Breast epithelium (tissue), 4 donors: ENCODE data around the gene SLC6A18. TPM values are rescaled to one million over a fixed set of nuclear protein-coding genes. Genes with fewer than 3 reads are reported as not detected.

Source experiments
- DNase-seq, 2 donors: peaks; one replicate each; pipeline ENCODE4 v3.0.0-alpha.2; 2019; ENCODE audit warnings: low spot score in 2 of 2
- H3K27ac ChIP-seq, 2 donors: fragments of 200-600 bp; sonication (generic) in 1 of 2; one replicate each; pipeline ENCODE4 v1.5.1; 2016 to 2019; ENCODE audit warnings: mild to moderate bottlenecking in 1 of 2
- H3K27me3 ChIP-seq, 2 donors: fragments of 200-600 bp; sonication (generic) in 1 of 2; one replicate each; pipeline versions ENCODE4 v1.5.1 to v1.6.0; 2017 to 2019; ENCODE audit warnings: control low read depth in 1 of 2, mild to moderate bottlenecking in 1 of 2
- H3K36me3 ChIP-seq: fragments of 200-600 bp; one replicate; pipeline ENCODE4 v1.5.1; 2019
- H3K4me1 ChIP-seq, 2 donors: fragments of 200-600 bp; sonication (generic); one replicate each; pipeline ENCODE4 v1.5.1; 2016 to 2019; ENCODE audit warnings: control low read depth in 1 of 2
- H3K4me3 ChIP-seq, 3 donors: fragments of 200-600 bp; sonication (generic); 1 replicate in 2 of 3; 2 replicates in 1 of 3; pipeline ENCODE4 v1.5.1; 2016 to 2019; ENCODE audit warnings: mild to moderate bottlenecking in 3 of 3, moderate library complexity in 2 of 3
- H3K9me3 ChIP-seq, 2 donors: fragments of 200-600 bp; sonication (generic) in 1 of 2; one replicate each; pipeline ENCODE4 v1.5.1; 2016 to 2019; ENCODE audit warnings: control low read depth in 1 of 2
- POLR2A ChIP-seq: fragments of 450-650 bp; IDR thresholded peaks from one replicate; pipeline ENCODE4 v1.6.1; 2016; ENCODE audit warnings: antibody characterized with exemption, mild to moderate bottlenecking, moderate library complexity
- POLR2AphosphoS5 ChIP-seq, 3 donors: sonication (generic); formaldehyde crosslinking; IDR thresholded peaks; one replicate each; pipeline ENCODE4 v1.6.1; 2017; ENCODE audit warnings: antibody characterized with exemption in 3 of 3
- intact Hi-C: fragments of 100-400 bp; cut with DNase I; formaldehyde crosslinking; loops from one replicate; pipeline ENCODE4 v1.15.1; 2023; ENCODE audit warnings: low total_unique reads
- total RNA-seq, 3 donors: library from RNA; depleted of rRNA; stranded (reverse); fragments of >200 nt; gene quantifications; one replicate each; pipeline ENCODE4 v1.1.0, GENCODE V29; 2016
- TF ChIP-seq, protein P1 (sequence below), 3 donors: fragments of 450-650 bp; IDR thresholded peaks; one replicate each; pipeline ENCODE4 v1.5.1; 2016 to 2017; ENCODE audit warnings: antibody characterized with exemption in 3 of 3, mild to moderate bottlenecking in 3 of 3, moderate library complexity in 3 of 3

Gene SLC6A18
- total RNA-seq, 3 donors from 2014 or later, result not detected

DNA sequence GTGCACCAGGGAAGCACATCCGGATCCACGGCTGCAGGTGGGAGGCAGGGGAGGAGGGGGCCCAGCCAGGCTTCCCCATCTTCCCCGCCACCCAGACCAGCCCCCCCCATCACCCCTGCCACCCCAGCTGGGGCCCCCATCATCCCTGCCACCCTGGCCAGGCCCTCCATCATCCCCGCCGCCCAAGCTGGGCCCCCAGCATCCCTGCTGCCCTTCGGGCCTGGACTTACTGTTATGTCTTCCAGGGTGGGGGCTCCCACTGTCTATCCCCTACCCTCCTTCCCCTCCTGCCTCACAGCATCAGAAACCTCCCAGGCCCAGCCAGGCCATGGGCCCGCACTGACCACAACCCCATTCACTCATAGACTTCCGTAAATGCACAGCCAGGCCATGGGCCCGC is 27.5 kb downstream of the SLC6A18 start:
- TF ChIP-seq POLR2AphosphoS5 (IDR thresholded peaks at IDR 0.05), result no peak
- TF ChIP-seq, protein P1, sequence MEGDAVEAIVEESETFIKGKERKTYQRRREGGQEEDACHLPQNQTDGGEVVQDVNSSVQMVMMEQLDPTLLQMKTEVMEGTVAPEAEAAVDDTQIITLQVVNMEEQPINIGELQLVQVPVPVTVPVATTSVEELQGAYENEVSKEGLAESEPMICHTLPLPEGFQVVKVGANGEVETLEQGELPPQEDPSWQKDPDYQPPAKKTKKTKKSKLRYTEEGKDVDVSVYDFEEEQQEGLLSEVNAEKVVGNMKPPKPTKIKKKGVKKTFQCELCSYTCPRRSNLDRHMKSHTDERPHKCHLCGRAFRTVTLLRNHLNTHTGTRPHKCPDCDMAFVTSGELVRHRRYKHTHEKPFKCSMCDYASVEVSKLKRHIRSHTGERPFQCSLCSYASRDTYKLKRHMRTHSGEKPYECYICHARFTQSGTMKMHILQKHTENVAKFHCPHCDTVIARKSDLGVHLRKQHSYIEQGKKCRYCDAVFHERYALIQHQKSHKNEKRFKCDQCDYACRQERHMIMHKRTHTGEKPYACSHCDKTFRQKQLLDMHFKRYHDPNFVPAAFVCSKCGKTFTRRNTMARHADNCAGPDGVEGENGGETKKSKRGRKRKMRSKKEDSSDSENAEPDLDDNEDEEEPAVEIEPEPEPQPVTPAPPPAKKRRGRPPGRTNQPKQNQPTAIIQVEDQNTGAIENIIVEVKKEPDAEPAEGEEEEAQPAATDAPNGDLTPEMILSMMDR (IDR thresholded peaks at IDR 0.05), result no peak
- no peak for TF ChIP-seq POLR2A
- no peak for DNase-seq
- Histone ChIP-seq H3K4me3 (no peak overlapping the region), H3K36me3 (no peaks in the 10 kb centered on the region), H3K4me1 (no peaks in the 10 kb centered on the region), H3K27ac (no peak overlapping the region), H3K27me3 (peaks cover 0 to 38% of the 10 kb centered on the region in 2 donors), H3K9me3 (no peaks in the 10 kb centered on the region)
- intact Hi-C loops, result no loop called here

DNA sequence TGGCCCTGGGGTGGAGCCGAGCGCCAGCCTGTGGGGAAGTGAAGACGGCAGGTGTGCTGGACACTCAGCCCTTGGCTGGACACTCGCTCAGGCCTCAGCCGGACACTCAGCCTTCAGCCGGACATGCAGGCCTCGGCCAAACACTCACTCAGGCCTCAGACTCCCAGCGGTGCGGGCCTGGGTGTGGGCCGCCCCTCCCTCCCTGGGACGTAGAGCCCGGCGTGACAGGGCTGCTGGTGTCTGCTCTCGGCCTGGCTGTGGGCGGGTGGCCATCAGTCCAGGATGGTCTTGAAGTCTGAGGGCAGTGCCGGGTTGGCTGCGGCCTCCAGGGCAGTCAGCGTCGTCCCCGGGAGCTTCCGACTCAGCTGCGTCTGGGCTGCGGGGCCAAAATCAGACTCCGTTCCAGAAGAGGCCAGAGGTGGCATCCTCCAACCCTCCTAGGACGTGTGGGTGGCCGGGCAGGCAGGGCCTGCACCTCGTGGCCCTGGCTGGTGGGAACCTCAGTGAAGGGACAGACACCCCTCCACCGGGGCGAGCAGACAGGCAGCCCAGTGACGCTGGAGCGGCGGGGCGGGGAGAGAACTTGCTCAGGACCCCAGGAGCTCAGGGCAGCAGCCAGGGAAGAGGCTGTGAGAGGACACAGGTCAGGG is 28.4 kb downstream of the SLC6A18 start:
- intact Hi-C loops, result no loop called here

DNA sequence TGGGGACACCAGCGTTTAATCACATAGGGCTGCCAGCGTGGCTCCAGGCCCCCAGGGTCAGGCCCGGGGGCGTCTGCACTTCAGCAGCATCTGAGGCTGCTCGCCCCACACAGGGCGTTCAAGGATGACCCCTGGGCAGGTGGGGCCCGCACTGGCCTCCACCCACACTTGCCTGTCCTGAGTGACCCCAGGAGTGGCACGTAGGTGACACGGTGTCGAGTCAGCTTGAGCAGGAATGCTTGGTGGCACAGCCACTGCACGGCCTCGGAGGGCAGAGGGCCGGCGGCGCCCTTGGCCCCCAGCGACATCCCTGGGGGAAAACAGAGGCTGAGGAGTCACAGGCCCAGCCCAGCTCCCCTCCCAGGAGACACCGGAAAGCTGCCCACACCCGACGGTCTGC is 29.0 kb downstream of the SLC6A18 start:
- no peak overlapping the region for H3K27ac ChIP-seq
- peaks cover 0 to 22% of the 10 kb centered on the region in 2 donors for H3K27me3 ChIP-seq
- H3K4me1 ChIP-seq, result no peaks in the 10 kb centered on the region
- TF ChIP-seq POLR2A (no peak), POLR2AphosphoS5 (IDR thresholded peaks at IDR 0.05) (no peak)
- TF ChIP-seq, protein P1 (IDR thresholded peaks at IDR 0.05), result no peak
- H3K9me3 ChIP-seq, result no peaks in the 10 kb centered on the region
- no peak for DNase-seq
- intact Hi-C loops, result no loop called here
- no peaks in the 10 kb centered on the region for H3K36me3 ChIP-seq
- no peak overlapping the region for H3K4me3 ChIP-seq

More for the DNA sequence above, 28.4 kb downstream of the SLC6A18 start:
- no peak for DNase-seq
- Histone ChIP-seq H3K36me3 (no peaks in the 10 kb centered on the region), H3K27ac (no peak overlapping the region), H3K9me3 (no peaks in the 10 kb centered on the region), H3K27me3 (peaks cover 0 to 29% of the 10 kb centered on the region in 2 donors), H3K4me3 (no peak overlapping the region), H3K4me1 (no peaks in the 10 kb centered on the region)
- TF ChIP-seq POLR2AphosphoS5 (IDR thresholded peaks at IDR 0.05) (no peak), POLR2A (no peak)
- TF ChIP-seq, protein P1 (IDR thresholded peaks at IDR 0.05), result no peak

DNA sequence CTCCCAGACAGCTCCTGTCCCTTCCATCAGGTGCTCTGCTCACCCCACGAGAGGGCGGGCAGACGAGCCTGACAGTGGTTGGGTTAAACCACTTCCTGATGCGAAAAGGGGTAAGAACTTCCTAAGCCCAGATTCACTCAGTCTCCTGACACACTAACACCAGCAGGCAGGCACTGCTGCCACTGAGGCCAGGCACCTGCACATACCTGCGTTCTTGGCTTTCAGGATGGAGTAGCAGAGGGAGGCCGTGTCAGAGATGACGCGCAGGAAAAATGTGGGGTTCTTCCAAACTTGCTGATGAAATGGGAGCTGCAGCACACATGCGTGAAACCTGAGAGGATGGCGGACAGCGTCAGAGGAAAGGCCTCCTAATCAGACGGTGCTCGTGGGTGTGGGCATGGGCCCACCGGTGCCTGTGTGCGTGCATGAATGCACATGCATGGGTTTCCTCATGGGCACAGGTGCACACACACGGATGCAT is 29.9 kb downstream of the SLC6A18 start:
- Histone ChIP-seq H3K4me1 (no peaks in the 10 kb centered on the region), H3K4me3 (no peak overlapping the region), H3K27me3 (peaks cover 0 to 13% of the 10 kb centered on the region in 2 donors), H3K36me3 (no peaks in the 10 kb centered on the region), H3K27ac (no peak overlapping the region), H3K9me3 (no peaks in the 10 kb centered on the region)
- intact Hi-C loops, result no loop called here
- no peak for TF ChIP-seq POLR2A
- TF ChIP-seq, protein P1 (IDR thresholded peaks at IDR 0.05), result no peak
- TF ChIP-seq POLR2AphosphoS5 (IDR thresholded peaks at IDR 0.05), result no peak
- DNase-seq, result no peak

DNA sequence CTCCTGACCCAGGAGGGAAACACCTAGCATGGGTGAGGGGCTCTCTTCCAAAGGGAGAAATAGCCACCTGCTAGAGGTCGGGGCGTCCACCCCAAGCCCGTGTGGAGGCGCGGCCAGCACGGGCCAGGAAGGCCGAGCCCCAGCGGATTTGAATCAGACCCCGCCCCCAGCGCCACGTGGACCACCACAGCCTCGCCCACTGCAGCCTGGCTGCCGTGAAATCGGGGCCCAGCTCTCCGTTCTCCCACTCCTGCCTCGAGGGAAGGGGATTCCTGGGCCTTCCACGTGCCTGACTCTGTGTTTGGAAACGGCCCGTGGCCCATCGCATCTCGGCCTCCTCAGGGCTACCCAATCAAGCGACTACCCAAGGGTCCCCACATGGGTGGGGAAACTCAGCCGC is 31.6 kb downstream of the SLC6A18 start:
- intact Hi-C loops, result no loop called here

More for the DNA sequence above, 31.6 kb downstream of the SLC6A18 start:
- TF ChIP-seq POLR2AphosphoS5 (IDR thresholded peaks at IDR 0.05), result no peak
- TF ChIP-seq POLR2A, result no peak
- TF ChIP-seq, protein P1 (IDR thresholded peaks at IDR 0.05), result no peak
- Histone ChIP-seq H3K9me3 (peaks cover 6 to 13% of the 10 kb centered on the region in 2 donors), H3K4me3 (no peak overlapping the region), H3K27me3 (peaks cover 0 to 13% of the 10 kb centered on the region in 2 donors), H3K36me3 (no peaks in the 10 kb centered on the region), H3K4me1 (no peaks in the 10 kb centered on the region), H3K27ac (no peak overlapping the region)
- DNase-seq, result no peak
